HG02588 (cell line): ENCODE measurements around the gene SERAC1.

Source experiments
- ATAC-seq: cut with Tn5 transposase; IDR thresholded peaks from one replicate; pipeline ENCODE4 v1.9.1; 2021; ENCODE audit warnings: mild to moderate bottlenecking, moderate library complexity; ENCODE audit not compliant: unreplicated experiment

Gene SERAC1

DNA sequence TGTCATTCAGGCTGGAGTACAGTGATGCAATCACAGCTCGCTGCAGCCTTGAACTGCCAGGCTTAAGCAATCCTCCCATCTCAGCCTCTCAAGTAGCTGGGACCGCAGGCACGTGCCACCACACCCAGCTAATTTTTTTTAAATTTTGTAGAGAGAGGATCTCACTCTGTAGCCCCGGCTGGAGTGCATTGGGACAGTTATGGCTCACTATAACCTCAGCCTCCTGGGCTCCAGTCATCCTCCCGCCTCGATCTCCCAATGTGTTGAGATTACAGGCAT lies 86.5 kb downstream of the SERAC1 start:
- ATAC-seq = no peak

DNA sequence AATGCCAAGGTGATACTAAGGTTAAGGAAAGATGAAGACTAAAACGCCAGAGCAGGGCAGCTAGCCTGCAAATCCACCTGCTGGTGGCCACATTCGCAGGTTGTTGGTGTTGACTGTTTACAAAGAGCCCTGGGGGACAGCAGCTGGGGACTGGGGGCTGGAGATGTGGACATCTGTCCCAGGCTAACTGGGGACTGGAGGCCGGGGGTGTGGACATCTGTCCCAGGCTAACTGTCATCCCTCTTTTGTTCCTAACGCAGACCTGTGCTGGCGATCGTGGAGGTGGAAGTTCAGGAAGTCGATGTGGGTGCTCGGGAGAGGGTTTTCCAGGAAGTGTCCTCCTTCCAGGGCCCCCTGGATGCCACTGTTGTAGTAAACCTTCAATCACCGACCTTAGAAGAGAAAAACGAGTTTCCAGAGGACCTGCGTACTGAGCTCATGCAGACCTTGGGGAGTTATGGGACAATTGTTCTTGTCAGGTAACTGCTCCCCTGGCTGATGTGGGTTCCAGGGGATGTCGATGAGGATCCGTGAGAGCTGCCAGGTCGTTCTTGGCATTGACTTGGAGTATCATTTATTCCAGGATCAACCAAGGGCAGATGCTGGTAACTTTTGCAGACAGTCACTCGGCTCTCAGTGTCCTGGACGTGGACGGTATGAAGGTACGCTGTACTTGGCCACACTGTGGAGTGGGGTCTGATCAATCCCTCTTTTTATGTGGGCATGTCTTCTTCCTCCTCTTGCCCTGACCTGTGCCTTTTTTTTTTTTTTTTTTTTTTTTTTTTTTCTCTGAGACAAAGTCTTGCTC lies 87.0 kb downstream of the SERAC1 start:
- ATAC-seq = no peak

DNA sequence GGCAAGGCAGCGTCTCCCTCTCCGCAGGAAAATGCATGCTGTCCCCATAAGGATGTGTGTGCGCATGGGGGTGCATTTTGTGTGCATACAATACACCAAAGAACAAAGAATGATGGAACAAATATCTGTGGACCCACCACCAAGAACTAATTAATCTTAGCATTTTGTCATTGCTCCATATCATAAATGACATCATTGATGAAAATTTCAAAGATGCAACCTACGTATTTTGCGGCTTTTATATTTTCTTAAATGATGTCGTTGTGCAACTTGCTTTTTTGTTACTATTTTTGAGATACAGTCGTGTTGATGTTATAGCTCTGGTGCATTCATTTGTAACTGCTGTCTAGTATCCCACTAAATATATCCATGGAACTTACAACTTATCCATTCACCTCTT lies 89.7 kb downstream of the SERAC1 start:
- no peak for ATAC-seq

- ATAC-seq = no peak
These were observed 90.4 kb downstream of the SERAC1 start for GRCh38 chr6:158077676-158078075.

- ATAC-seq = no peak
These were observed 91.5 kb downstream of the SERAC1 start for GRCh38 chr6:158076548-158076947.

GRCh38 chr6:158073776-158074175 lies 94.3 kb downstream of the SERAC1 start:
- no peak for ATAC-seq

DNA sequence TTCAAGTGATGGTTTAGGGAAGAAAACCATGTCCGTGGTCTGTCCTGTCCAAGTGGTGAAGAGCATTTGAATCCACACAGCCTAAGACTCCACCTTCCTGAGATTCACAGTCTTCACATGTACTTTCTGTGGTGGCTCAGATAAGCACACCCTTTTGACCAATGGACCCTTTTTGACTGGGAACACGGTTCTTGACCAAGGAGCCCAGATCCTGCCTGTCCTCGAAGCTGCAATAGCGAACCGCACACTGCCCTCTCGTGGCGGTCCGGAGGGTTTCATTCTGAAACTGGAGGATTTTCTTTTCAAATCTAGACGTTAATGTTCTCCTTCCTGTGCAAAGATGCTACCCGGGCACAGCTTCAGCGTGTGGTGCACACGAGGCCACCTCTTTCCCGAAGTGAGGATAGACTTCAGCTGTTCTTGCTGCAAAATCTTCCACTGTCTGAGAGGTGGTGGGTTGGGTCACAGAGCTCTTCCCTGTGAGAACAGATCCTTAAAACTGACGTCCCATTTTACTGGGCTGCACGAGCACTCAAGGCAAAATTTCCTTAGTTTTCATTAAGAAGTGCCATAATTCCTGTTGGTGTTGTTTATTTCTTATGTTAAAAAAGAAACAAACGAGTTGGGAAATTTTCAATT lies 95.9 kb downstream of the SERAC1 start:
- no peak for ATAC-seq

DNA sequence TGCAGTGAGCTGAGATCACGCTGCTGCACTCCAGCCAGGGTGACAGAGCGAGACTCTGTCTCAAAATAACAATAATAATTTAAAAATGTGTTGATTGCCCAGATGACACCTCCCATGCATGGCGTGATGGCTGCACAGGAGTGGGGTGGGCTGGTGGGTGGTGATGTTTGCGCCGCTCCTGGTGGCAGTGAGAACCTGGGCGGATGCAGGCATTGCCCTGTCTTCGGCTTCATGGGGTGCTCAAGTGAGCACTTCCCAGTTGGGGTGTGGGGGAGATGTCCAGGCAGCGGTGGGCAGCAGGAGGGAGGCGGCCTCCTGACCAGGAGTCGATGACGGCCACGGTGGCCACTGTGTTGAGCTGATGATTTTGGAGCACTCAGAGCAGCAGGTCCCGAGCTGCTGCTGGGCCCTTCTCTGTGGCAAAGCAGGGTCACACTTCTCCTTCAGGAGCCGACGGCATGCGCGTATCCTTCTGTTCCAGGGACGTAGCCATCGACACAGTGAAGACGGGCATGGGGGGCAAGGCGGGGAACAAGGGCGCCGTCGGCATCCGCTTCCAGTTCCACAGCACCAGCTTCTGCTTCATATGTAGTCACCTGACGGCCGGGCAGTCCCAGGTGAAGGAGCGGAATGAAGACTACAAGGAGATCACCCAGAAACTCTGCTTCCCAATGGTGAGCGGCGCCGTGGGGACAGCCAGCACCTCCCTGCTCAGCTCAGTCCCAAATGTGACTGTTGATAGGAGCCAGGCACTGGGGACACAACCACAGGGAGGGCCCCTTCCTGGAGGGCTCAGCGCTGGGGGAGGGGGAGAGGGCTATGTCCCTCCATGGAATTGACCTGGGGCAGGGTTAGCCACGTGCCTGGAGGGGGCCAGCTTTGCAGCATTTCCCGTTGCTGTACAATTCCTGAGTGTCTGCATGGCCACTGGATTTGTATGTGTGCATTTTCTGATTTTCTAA lies 96.7 kb downstream of the SERAC1 start:
- ATAC-seq = no peak

GRCh38 chr6:158070513-158070912 lies 97.5 kb downstream of the SERAC1 start:
- no peak for ATAC-seq

- no peak for ATAC-seq
These were observed 98.3 kb downstream of the SERAC1 start for GRCh38 chr6:158069800-158070195.

DNA sequence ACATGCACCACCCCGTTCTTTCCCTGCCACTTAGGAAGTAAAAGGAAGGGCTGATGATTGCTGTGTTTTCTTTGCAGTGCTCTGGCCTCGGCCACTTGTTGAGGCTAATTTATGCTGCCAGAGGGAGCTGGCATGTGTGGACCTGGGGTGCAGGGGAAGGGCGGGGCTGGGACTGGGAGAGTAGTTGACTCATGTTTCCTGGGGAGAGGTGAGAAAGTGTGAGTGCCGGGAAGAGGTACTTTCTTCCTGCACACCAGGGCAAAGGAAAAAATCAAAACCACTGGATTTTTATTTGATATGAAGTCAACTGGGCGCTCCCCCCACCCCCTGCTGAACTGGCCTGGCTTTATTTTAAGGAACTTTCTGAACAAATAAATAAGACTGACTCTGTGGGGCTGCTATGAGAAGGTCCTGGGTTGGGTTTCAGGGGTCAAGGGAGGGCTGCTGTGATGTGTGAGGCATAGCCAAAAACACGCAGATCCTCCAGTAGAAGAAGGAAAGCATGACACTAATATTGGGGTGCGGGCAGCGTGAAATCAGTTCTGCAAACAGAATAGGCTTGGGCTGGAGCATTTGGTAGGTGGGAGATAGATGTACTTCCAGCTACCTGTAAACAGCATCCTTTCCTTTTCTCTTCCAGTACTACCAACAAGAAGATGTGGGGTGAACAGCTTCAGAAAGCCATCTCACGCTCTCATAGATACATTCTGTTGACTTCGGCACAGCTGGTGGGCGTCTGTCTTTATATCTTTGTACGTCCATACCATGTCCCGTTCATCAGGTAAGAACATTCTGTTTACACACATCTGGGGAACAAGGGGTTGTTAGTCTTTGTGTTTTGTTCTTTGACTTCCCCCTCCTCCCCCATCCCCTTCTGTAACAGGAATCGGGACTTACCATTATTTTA lies 98.9 kb downstream of the SERAC1 start:
- ATAC-seq = no peak

GRCh38 chr6:158068156-158068892 lies 99.7 kb downstream of the SERAC1 start:
- no peak for ATAC-seq

DNA sequence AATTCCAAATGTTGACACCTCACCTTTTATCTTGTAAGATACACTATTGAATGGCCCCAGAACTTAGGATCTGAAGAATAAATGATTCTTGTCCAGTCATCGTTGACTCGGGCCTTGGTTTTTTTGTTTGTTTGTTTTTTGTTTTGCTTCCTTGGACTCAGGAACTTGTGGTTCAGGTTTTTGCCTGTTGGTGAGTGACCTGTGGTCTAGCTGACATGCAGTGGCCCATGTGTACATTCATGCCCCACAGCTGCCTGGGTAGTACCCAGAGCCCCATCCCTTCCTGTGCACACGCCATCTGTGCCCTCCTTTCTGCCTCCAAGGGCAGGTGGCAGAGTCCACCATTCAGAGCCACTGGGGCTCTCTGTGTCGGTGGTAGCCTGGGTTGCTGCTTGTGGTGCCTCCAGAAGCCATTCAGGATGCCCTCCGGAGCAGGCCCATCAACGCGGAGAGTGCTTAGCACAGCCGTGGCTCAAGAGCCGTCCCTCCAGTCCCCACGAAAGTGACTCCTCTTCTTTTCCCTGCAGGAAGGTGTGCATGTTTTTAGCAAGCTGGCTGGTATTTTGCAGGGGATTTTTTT lies 100.5 kb downstream of the SERAC1 start:
- ATAC-seq = no peak

- no peak for ATAC-seq
These were observed 101.8 kb downstream of the SERAC1 start for GRCh38 chr6:158066136-158066781.

DNA sequence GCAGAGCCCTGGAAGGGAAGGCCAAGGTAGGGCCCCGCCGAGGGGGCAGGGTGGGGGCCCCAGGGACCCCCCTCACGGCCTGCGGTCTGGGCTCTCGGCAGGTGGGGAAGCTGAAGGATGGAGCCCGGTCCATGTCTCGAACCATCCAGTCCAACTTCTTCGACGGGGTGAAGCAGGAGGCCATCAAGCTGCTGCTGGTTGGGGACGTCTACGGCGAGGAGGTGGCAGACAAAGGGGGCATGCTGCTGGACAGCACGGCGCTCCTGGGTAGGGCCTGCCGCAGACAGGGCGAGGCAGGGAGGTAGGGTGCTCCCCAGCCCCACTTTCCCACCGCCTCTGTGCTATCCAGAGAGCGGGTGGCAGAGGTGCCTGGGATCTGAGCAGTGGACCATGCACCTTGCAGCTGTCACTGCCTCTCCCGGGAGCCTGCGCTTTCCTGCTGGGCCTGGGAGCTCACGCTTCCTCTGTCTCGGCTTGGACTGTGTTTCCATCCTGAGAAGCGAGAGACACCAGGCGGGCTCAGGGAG lies 103.3 kb downstream of the SERAC1 start:
- ATAC-seq = no peak

DNA sequence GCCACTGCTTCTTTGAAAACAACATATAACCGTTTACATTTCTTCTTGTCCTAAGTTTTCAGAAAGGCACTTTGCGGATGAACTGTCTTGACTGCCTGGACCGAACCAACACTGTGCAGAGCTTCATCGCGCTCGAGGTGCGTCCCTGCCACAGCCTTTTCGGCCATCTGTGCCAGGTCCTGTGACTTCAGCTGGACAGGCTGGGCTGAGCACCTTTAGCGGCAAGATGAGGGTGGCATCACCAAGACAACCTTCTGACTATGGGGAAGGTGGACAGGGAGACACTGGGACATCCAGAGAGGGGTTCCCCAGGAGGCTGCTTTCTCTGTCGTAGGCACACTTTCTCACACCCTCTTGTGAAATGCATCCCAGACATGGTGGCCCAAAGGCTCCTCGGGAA lies 104.3 kb downstream of the SERAC1 start:
- ATAC-seq = no peak

DNA sequence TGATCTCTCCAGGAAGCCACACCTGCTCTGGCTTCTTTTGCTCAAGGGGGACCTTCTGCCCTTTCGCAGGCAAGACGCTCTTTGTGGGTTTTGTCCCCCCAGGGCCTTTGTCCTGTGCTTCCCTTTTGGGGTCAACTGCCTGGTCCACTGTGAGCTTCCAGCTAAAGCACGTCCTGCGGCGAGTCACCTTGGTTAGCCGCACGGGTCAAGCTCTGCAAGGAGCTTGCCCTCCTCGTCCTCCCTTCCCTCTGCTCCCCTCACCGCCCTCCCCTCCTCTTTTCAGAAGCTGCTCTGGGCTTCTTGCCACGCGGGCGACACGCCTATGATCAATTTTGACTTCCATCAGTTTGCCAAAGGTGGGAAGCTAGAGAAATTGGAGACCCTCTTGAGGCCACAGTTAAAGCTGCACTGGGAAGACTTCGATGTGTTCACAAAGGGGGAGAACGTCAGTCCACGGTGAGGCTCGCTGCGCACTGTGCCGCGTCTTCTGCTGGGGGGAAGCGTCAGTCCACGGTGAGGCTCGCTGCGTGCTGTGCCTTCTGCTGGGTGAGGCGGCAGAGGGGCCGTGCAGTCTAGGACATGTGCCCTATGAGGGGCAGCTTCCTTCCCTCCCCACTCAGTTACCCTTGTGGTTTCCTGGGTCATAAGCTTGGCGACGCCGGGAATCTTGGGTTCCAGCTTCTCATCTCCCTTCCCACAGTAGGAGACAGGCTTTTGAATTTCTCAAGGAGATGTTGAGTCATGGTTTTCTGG lies 106.2 kb downstream of the SERAC1 start:
- no peak for ATAC-seq

DNA sequence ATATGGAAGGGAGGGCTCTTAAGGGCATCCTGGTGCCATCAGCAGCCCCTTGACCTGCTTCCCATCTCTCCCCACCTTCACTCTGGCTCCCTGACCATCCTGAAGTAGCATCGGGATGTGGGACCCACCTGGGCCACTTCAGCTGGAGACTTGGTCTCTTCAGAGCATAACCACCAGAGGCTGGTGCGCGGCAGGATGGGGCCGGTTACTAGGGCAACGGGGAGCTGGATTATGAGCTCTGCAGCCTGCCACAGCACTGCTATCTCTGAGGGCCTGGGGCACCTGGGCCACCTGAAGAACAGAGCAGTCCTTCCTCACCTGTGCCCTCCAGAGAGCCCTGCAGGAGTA lies 106.7 kb downstream of the SERAC1 start:
- ATAC-seq = no peak
